ENCODE data around the gene GPR35.

DNA sequence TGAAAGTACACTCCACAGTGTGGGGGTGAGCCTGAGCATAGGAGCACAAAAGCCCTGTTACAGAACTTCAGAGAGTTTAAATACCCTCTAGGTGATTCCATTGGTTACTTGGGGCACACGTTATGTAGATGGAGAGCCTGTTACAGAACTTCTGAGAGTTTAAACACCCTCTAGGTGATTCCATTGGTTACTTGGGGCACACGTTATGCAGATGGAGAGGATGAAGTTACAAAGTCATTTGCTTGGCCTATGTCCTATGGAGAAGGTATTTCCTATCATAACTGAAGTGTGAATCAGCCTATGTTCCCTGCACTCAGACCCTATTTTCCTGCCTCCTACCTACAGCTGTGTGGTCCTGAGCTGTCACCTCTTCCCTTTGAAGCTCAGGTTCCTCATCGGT, 42.5 kb upstream of the GPR35 start:
- TF ChIP-seq, protein P1, sequence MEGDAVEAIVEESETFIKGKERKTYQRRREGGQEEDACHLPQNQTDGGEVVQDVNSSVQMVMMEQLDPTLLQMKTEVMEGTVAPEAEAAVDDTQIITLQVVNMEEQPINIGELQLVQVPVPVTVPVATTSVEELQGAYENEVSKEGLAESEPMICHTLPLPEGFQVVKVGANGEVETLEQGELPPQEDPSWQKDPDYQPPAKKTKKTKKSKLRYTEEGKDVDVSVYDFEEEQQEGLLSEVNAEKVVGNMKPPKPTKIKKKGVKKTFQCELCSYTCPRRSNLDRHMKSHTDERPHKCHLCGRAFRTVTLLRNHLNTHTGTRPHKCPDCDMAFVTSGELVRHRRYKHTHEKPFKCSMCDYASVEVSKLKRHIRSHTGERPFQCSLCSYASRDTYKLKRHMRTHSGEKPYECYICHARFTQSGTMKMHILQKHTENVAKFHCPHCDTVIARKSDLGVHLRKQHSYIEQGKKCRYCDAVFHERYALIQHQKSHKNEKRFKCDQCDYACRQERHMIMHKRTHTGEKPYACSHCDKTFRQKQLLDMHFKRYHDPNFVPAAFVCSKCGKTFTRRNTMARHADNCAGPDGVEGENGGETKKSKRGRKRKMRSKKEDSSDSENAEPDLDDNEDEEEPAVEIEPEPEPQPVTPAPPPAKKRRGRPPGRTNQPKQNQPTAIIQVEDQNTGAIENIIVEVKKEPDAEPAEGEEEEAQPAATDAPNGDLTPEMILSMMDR (IDR thresholded peaks at IDR 0.05 in 4 of 5, conservative IDR thresholded peaks at IDR 0.05 in 1 of 5), result no peak
- TF ChIP-seq POLR2A (IDR thresholded peaks at IDR 0.05), result no peak

All from gastrocnemius medialis (tissue), 4 donors.